Mucosa of stomach (tissue), 1 donor: ENCODE results near the gene ASCL4.

Experiments
- H3K27me3 ChIP-seq: one replicate; pipeline ENCODE4 v1.7.0; 2013; ENCODE audit warnings: mild to moderate bottlenecking, low read length; ENCODE audit not compliant: control insufficient read depth, insufficient read depth
- H3K36me3 ChIP-seq: one replicate; pipeline ENCODE4 v1.7.0; 2013; ENCODE audit warnings: low read length; ENCODE audit not compliant: control insufficient read depth, insufficient read depth
- H3K4me1 ChIP-seq: one replicate; pipeline ENCODE4 v1.7.0; 2013; ENCODE audit warnings: mild to moderate bottlenecking, low read length; ENCODE audit not compliant: control insufficient read depth, insufficient read depth
- H3K4me3 ChIP-seq: one replicate; pipeline ENCODE4 v1.7.0; 2013; ENCODE audit warnings: low read length
- H3K9ac ChIP-seq: one replicate; pipeline ENCODE4 v1.7.0; 2013; ENCODE audit warnings: mild to moderate bottlenecking, low read length, moderate library complexity
- H3K9me3 ChIP-seq: one replicate; pipeline ENCODE4 v1.7.0; 2013; ENCODE audit warnings: mild to moderate bottlenecking, low read length, moderate library complexity; ENCODE audit not compliant: control insufficient read depth
- donor health status: Pancreatic carcinoma.

ASCL4 gene

DNA sequence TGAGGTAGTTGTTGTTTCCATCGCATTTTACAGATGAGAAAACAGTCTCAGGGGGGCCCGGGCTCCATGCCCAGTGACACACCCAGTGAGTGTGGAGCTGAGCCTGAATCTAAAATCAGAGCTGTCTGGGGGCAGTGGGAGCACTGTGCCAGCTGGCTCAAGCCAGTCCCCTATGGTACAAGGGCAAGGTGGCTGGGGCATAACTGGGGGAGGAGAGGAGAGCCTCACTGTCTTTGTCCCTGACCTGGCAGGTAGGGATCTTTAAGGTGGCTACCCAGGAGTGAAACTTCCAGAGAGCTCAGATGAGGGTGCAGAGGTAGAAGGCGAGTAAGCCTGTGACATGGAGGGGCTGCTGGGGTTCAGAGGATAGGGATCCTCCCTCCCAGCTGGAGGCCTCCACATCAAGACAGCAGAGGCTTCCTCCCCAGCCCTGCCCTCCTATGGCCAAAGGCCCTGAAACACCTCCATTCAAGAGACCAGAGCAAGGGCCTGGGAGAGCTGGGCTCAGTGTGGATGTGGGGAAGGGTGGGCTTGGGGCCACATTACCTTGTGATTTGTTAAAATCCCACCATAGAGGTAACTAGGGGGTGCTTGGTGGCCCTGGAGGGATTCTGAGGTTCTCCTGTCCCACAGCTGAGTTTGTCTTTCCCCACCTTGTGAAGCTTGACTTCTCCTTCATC is 33.1 kb downstream of the ASCL4 start:
- H3K4me1 ChIP-seq = no peaks in the 10 kb centered on the region
- no peak overlapping the region for H3K4me3 ChIP-seq
- H3K36me3 ChIP-seq = no peaks in the 10 kb centered on the region
- no peak overlapping the region for H3K9ac ChIP-seq
- H3K27me3 ChIP-seq = no peaks in the 10 kb centered on the region
- H3K9me3 ChIP-seq = no peaks in the 10 kb centered on the region

DNA sequence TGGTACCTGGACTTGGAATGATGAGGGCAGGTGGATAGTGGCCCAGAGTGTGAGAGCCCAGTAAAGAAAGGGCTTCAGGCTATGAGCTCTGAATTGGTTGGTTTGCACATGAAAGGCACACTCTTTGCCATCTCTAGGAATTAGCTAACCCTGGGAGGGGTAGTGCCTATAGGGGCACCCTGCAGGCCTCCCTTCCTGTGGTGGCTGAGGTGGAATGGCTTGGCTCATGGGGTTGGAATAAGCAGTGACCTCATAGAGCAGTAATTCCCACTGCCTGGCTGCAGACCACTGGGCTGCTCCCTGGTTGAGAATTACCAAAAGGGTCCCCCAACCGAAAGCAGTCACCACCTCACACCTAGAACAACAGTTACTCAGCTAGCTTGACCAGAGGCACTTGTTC is 42.7 kb downstream of the ASCL4 start:
- no peaks in the 10 kb centered on the region for H3K27me3 ChIP-seq

DNA sequence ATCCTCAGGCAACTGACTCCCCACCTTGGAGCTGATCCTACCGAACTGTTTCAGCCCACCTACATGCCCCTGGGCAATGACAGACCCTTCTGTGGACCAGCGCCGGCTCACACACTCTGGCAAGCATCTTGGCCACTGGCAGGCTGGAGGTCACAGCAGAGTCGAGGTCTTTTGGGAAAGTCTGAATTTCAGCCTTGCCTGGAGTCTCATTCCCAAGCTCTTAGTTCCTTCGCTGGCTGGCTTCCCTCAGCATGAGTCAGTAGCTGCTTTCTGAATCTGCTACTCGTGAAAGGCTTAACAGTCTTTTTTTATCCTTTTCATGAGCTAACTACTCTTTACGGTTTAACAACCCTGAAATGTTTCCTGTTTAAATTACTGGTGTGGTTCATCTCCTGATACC is 44.5 kb downstream of the ASCL4 start:
- no peaks in the 10 kb centered on the region for H3K4me1 ChIP-seq
- H3K9me3 ChIP-seq = no peaks in the 10 kb centered on the region
- H3K4me3 ChIP-seq = no peak overlapping the region
- no peaks in the 10 kb centered on the region for H3K27me3 ChIP-seq
- no peak overlapping the region for H3K9ac ChIP-seq
- H3K36me3 ChIP-seq = no peaks in the 10 kb centered on the region

More for the DNA sequence above, 42.7 kb downstream of the ASCL4 start:
- Histone ChIP-seq H3K9me3 (no peaks in the 10 kb centered on the region), H3K4me3 (no peak overlapping the region), H3K36me3 (no peaks in the 10 kb centered on the region), H3K9ac (no peak overlapping the region), H3K4me1 (no peaks in the 10 kb centered on the region)

DNA sequence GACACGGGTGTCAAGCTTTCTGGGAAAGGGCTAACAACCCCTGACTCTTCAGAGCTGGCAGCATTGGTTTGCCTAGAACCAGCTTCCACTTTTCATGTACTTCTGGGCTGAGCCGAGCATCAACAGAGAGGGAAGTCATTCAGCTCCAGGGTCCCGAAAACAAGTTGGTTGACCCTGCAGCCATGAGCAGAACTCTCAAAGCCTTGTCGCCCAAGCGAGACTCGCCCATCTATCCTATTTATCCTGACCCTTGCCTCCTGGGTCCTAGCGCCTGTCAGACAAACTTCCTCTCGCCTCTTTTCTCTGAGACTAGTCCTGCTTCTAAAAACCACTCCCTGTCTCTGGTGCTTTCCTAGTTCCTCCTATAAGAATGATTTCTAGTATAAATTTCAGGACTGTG is 47.9 kb downstream of the ASCL4 start:
- H3K9ac ChIP-seq = no peak overlapping the region
- no peaks in the 10 kb centered on the region for H3K9me3 ChIP-seq
- H3K4me3 ChIP-seq = no peak overlapping the region
- H3K4me1 ChIP-seq = no peaks in the 10 kb centered on the region
- no peaks in the 10 kb centered on the region for H3K36me3 ChIP-seq
- H3K27me3 ChIP-seq = no peaks in the 10 kb centered on the region
